ENCODE data around the gene CORO6.
A peak's percentile ranks its signal among the peaks of the same experiment; 100 is the strongest.

The CORO6 gene

GRCh38 chr17:29612404-29613280 lies 10.1 kb downstream of the CORO6 start:
- DNase-seq (ENCODE audit: low spot score): no peak

GRCh38 chr17:29612094-29612403 lies 10.7 kb downstream of the CORO6 start:
- no peak for DNase-seq (ENCODE audit: low spot score)

GRCh38 chr17:29611351-29612093 lies 11.2 kb downstream of the CORO6 start:
- DNase-seq (ENCODE audit: low spot score): no peak

GRCh38 chr17:29610395-29610794 lies 12.3 kb downstream of the CORO6 start:
- DNase-seq (ENCODE audit: low spot score): no peak

- no peak for DNase-seq (ENCODE audit: low spot score)
Measured at GRCh38 chr17:29608986-29609385, 13.7 kb downstream of the CORO6 start.

DNA sequence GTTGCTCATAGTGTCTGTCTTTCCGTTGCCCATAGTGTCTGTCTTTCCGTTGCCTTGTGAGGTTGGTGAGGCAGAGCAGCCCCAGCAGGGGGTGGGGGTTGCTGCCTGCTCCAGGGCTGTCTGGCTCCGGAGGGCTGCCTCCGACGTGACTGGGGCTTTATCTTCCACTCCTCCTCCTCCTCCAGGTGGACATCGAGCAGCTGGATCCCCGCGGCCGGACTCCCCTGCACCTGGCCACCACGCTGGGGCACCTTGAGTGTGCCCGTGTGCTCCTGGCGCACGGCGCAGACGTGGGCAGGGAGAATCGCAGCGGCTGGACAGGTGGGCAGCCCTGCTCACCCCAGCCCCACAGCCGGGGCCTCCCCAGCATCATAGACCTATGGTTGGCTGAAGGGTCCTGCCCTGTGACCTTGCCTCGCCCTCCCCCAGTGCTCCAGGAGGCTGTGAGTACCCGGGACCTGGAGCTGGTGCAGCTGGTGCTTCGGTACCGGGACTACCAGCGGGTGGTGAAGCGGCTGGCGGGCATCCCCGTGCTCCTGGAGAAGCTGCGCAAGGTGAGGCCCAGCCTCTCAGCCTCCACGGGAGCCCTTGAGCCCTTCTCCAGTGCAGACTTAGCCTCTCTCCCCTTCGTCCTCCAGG lies 15.0 kb downstream of the CORO6 start:
- no peak for DNase-seq (ENCODE audit: low spot score)

GRCh38 chr17:29603109-29603674 lies 19.5 kb downstream of the CORO6 start:
- DNase-seq (ENCODE audit: low spot score): no peak

DNA sequence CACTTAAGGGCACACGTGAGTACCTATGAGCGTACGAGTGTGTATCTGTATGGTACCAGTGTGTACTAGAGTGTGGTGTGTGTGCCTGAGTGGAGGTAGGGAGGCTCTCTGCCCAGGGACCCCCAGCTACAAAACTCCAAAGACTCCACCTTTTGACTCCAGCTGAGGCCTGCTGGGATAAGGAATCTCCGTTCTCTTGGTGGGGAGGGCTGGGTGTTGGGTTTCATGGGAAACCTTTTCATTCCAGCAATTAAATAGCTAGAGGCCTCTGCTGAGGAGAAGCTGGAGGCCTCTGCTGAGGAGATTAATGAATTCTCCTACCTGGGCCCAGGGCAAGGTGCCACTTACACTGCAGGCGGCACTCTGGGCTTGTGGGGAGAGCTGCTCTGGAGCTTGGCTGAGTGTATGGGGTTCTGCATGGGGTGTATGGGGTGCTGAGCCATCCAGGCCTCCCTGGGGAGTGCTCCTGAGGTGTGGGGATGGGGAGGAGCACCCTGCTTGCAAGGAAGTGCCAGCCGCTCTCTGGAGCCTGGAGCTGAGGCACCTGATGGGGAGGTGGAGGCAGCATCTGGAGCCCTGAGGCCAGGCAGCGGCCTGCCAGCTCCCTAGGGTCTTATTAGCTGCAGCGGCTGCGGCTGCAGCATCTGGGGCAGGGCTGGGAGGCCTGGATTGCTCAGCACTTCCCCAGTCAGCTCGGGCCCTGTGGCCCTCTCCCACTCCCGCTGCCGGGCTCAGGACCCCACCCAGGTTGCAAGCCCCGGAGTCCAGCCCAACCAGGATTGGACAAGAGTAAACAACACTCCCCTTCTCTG lies 25.1 kb downstream of the CORO6 start:
- DNase-seq (ENCODE audit: low spot score): no peak

DNA sequence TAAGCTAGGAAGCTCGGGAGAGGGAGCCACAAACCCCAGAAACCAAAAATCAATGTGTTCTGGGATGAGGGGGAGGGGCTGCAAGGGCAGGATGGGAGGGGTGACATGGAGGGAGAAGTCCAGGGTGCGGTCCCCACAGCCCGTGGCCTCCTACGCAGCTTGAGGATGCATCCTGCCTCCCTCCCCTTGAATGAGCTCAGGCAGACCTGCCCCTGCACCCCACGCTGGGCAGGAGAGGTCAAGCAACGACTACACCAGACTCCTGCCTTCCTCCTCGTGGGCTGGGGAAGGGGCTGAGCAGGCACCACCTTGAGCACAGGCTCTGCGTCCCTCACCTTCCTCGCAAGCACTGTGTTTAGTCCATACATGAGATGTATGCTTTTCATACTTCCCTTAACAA lies 25.9 kb downstream of the CORO6 start:
- DNase-seq (ENCODE audit: low spot score): no peak

DNA sequence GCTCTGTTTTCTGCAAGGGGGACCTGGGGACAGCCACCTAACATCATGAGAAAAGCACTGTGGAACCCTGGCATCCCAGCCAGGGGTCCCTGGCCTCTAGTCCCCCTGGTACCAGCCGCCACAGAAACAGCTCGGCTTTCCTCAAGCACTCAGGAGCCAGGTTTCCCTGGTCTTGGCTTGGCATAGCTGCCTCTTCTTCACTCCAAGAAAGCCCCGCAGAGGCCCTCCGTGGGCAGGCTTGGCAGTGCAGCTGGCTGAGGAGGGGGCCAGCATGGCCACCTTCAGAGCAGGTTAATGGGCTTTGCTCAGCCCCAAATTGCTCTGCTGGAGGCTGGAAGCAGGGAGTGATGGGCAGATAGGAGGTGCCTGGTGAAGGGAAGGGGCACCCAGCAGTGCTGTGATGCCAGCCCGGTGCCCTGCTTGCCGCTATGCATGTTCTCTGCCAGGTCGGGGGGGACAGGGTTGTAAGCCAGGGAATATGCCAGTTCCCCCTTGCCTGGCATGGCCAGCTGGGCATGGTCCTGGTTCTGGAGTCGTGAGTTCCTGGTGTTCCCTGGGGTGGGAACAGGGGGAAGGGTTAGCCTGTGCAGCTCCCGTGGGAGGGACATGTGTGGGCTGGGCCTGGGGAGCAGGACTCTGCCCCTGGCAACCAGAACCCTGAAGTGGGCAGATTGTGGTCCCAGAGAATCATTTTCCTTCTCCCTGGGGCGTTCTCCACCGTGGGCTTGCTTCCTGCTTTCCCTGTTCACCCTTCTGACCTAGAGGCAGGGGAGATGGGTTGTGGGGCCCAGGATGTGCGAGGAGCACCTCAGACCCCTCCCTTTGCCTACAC lies 26.6 kb downstream of the CORO6 start:
- DNase-seq (ENCODE audit: low spot score): no peak

- DNase-seq (ENCODE audit: low spot score): no peak
Measured at GRCh38 chr17:29595107-29595942, 27.4 kb downstream of the CORO6 start.

DNA sequence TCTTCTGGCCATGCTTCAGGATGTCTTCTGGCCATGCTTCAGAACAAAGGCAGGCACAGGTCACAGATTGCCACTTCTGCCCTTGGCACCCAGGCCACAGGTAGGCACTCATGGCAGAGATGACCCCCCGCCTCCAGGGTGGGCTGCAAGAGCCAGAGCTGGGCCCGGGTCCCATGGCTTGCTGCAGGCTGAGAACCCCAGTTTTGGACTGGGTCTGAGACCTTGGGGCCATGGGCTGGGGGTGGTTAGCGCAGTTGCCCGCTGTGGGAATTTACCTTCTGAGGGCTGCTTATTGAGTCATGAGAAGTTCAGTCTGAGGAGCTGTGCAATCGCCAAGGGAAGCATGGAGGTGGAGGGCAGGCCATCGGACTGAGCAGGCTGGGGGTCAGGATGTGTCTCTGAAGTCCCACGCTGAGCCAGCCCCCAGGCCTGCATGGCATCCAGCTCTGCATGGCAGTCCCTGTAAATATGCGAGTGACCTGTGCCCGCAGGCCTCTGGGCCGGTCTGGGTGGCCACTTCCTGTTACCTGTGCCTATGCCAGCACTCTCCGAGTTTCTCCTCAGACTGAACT lies 28.1 kb downstream of the CORO6 start:
- no peak for DNase-seq (ENCODE audit: low spot score)

DNA sequence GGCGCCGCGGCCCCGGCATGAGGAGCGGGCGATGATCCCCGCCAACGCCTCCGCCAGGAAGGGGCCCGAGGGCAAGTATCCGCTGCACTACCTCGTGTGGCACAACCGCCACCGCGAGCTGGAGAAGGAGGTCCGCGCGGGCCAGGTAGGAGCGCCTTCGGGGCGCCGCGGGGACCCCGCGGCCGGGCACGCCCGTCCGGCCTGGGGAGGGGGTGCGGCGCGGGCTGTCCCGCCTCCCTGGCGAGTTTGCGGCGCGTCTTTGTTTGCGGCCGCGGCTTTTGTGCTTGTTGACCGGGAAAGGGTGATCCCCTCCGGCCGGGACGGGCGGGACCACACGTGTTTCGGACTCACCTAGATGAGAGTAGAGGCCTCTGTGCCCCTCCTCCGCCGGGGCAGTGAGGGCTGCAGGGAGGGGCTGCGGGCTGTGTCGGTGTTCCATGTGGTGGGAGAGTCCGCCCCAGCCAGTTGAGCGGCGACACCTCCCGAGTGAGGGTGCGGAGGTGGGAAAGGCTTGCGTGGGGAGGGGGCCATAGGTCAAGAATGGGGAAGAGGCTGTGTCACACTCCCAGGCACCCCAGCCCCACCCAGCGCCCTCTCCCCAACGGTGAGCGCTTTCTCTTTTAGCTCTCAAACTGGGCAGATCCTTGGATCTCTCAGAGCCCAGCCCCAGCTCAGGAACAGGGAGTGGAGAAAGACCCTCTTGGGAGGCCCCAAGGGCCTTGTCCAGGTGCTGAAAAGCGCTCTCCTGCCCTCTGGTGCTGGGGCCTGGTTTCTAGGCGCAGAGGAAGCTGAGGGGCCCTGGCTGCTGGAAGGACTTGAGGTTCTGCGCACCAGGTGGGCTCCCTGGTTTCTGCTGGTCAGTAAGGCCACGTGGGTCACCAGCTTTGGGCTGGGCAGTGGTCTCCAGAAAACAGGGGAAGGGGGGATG lies 28.9 kb downstream of the CORO6 start:
- DNase-seq (ENCODE audit: low spot score): no peak

DNA sequence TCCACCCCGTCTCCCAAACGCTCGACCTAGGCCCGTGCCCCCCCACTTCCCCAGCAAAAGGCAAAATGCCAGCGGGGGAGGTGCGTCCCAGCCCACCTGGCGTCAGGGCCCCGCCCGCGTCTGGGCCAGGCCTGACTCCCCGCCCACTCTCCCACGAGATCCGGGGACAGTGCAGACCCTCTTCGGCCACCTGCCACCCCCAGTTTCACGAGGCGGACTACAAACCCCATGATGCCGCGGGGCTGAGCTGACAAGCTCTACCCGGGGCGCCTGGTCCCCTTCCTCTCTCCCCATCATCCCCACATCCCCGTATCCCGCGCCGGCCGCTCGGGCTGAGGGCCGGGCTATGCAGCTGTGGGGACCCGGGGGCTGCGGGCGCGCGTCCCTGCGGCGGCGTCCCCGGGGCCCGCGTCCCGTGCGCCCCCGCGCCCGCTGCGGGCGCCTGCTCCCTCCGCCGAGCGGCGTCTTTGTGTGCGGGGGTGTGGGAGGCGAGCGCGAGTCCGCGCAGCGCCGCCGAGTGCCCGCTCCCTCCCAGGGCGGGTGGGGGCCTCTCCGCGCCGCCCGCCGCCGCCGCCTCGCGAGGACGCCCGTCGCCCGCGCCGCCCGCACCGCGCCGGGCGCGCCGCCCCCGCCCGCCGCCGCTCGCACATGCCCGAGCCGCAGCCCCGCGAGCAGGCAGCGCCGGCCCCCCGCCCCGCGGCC lies 29.7 kb downstream of the CORO6 start, which contains the start of gene ANKRD13B:
Gene ANKRD13B (plus strand): TSS at position 283 of the 702 bp plus-strand sequence. CDS start 490 bp downstream, outside the sequence.
- DNase-seq (ENCODE audit: low spot score): peak; percentile 60

GRCh38 chr17:29591737-29592608 lies 30.7 kb downstream of the CORO6 start:
- peak; percentile 91 for DNase-seq (ENCODE audit: low spot score)

DNA sequence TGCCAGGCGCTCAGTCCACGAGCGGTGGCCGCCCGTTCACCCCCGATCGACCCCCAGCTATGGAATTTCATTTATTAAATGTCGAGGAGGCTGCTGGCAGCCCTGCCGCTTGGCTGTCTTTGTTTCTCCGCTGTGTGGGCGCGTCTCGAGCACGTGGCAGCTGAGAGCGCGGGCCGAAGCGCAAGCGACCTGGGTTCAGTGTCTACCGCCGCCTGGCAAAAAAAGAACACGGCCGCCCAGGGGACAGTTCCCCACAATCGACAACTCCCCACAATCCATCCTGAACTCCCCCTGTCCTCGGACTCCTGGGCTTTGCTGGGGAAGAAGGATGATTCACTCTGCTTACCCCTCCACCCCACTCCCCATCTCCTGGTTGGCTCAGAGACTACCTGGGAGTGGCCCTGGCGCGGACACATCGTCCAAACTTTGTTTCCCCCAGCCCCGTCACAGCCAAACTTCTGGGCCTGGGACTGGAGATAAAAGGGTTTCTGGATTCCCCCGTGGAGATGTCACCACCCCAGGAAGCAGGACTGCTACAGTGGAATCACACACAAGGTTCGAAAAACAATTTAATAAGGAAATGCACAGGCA lies 31.5 kb downstream of the CORO6 start:
- DNase-seq (ENCODE audit: low spot score): no peak

Data from activated CD4-positive, alpha-beta T cell treated with anti-CD3 and anti-CD28 coated beads, Interleukin-2, Interleukin-4, amounts not matched to agents 100 ng/mL and 50 ng/mL, durations not matched to agents 16 hours and 8 hours (primary cell).